HG03575 (cell line): ENCODE results near the gene PTRH2.

Experiments
- ATAC-seq: cut with Tn5 transposase; IDR thresholded peaks from one replicate; pipeline ENCODE4 v1.9.1; 2021; ENCODE audit not compliant: unreplicated experiment, insufficient number of reproducible peaks, low FRiP score; ENCODE audit errors: extremely low read depth

The PTRH2 gene

GRCh38 chr17:59723607-59724006 is 16.4 kb upstream of the PTRH2 start:
- no peak for ATAC-seq

GRCh38 chr17:59723041-59723440 is 15.8 kb upstream of the PTRH2 start:
- no peak for ATAC-seq

DNA sequence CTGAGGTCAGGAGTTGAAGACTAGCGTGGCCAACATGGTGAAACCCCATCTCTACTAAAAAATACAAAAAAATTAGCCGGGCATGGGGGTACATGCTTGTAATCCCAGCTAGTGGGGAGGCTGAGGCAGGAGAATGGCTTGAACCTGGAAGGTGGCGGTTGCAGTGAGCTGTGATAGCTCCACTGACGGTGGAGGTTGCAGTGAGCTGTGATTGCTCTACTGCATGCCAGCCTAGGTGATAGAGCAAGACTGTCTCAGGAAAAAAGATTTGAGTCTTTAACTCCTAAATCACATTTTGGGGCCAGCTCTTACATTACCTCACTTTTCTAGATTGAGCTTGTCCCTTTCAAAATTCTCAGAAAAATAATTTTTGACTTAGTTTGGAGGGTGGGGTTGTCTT is 15.4 kb upstream of the PTRH2 start:
- ATAC-seq, result no peak

- no peak for ATAC-seq
Observed at GRCh38 chr17:59719526-59719925, 12.3 kb upstream of the PTRH2 start.

DNA sequence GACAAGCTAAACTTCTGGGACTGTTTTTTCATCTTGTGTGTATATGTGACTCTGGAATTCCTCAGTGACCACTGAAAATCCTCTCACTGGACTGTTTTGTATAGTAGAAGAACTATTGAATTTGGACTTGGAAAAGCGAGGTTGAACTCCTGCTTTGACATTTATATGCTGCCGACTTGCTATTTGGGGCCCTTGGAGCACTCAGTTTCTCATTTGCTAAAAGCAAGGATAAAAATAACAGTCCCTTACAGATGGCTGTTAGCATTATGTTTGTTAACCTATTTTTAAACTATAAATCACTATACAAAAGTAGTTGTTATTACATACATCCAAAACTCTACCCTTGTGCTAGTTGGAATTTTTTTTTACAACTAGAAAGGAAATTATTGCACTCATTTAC is 9.2 kb upstream of the PTRH2 start:
- ATAC-seq, result no peak

GRCh38 chr17:59714255-59714654 is 7.0 kb upstream of the PTRH2 start:
- ATAC-seq, result no peak

DNA sequence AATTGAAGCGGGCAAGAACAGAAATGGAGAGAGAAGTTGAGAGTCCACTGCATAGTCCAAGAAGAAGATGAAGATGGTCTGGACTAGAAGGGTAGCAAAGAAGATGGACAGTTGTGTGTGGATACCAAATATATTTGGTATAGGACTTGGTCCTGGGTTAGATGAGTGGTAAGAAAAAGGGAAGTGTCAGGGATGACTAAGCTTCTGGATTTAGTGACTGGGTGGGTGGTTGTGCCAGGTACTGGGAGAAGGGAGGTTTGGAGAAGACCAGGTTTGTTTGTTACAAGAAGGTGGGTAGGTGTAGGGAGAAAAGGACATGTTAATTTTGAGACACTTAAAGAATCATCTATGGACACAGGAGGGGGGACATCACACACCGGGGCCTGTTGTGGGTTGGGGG is 5.6 kb upstream of the PTRH2 start:
- ATAC-seq, result no peak

DNA sequence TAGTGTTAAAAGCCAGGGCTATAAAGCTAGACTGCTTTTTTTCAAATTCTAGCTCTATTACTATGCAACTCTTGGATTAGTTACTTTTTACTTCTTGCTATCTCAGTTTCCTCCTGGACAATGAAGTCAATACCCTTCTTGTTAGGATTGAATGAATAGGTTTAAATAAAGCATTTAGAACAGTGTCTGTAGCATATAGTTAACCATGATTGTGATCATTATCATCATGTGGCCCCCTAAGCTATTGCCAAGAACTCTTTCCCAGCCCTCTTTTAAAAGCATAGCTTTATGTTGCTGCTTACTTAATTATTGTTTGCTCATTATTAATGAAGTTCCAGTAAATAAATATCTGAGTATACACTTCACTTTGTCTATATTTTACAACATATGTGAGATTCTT is 4.7 kb upstream of the PTRH2 start:
- no peak for ATAC-seq

DNA sequence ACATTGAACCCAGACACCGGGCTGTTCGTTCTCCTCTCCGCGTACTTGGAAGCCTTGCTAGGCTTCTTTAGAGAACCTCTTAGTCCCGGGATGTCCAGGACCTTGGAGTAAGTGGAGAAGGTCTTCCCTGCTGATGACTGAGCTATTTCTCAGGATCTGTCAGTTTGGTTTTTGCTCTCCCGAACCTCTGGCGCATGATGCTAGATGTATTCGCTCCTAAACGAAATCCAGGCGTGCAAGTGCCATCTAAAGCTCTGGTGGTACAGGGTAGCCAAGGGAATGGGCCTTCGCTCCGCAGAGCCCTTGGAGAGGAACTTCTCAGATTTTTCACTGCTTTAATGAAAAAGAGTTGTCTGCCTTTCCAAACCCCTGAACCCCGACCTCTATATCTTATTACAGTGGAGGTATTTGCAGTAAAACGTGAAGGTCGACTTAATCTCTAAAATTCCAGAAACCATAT is 771 bp upstream of the PTRH2 start:
- no peak for ATAC-seq

DNA sequence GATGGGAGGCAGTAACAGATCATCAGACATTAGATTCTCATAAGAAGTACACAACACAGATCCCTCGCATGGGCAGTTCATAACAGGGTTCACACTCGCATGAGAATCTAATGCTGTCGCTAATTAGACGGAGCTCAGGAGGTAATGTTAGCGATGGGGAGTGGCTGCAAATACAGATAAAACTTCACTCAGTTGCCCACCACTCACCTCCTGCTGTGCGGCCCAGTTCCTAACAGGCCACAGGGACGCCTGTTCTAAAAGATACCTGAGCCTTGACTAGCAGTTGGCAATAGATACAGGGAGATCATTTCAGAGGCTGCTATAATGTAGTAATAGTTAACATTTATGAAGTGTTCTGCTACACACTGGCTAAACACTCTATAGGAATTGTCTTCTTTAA is 4.9 kb downstream of the PTRH2 start:
- no peak for ATAC-seq

- ATAC-seq, result no peak
Observed at GRCh38 chr17:59699786-59700185, 7.4 kb downstream of the PTRH2 start.

GRCh38 chr17:59699218-59699617 is 8.0 kb downstream of the PTRH2 start:
- ATAC-seq, result no peak

DNA sequence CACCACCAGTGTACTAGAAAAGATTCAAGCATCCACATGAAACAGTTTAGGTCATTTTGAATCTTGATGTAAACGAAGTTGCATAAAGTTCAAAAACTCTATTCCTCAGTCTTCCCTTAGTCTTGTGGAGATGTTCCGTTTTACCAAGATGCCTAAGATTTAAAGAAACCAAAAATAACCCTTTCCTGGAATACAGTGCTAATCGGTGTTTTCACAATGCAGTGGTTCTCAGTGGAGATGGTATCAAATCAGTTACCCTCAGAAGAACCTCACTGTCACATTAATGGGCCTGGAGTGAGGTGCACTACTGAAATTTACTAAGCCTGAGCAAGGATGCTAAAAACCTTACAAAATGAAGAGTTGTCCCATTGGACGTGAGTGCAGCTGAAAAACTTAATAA is 9.1 kb downstream of the PTRH2 start:
- ATAC-seq, result no peak

DNA sequence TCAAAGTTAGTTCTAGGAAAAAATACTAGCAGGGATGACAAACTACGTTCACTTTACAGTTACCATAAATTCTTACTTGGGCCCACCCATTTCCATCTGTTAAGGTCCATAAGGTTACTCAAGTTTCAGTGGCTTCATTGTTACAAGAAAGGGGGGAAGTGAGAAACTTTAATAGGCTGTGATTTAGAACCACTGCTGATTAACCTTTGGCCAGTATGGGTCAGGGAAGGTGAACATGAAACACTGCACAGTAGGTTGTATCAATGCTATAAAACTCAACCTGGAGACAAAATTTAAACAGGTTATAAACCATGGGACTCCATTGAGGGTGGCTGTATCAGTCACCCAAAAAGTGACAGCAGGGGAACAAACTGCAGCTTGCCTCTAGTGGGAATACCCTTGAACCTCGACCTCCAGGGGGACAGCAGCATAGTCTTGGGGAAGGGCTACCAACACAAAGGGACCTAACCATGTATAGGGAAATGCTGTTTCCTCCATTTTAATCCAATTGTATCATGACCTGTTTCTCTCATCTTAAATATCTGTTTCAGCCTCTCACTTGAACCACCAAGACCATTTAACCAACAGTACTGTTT is 10.4 kb downstream of the PTRH2 start:
- no peak for ATAC-seq

DNA sequence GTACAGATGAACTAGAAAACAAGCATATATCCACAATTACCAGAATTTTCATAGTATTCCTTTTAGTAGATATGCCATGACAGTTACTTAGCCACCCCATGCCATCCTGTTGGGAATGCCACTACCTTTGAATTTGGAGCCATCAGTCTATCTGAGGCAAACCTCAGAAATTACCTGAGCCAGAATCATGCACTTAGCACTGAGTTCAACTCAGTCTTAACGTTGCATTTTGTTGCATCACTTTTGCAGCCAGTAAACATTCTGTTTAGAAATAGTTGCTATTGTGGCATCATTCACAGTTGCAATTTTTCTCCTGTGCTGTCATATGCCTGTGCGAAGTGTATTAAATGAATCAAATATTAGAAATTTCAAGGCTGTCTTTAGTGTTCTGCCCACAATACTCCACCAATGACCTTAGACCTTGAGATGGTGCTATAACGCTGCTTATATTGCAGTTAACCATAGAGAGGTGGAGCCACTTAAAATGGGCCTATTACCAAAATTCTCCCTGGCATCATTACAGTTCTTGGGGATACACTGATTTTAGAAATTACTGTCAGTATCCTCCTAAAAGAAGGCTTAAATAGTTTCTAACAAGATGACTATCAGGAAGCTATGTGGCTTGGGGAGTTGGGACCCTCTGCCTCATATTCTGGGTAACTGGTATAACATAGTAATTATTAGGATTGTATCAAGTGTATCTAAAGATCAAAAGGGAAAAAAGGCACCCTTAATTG is 11.1 kb downstream of the PTRH2 start:
- no peak for ATAC-seq

DNA sequence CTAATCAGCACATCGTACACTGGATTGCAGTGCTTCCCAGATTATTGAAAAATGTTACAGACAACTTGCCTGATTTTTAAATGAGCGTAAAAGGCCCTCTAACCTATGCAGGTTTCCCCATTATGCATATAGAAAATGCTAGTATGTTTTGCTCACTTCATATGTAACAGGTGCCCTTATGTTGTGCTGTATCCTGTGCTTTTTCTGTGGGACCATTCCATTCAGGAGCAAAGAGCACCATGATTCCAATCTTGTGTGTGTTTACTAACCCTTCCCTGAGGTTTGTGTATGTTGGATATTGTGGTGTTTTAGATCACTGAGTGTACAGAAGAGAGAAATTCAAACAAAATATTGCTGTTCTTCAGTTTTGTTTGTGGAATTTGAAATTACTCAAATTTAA is 12.9 kb downstream of the PTRH2 start:
- no peak for ATAC-seq

DNA sequence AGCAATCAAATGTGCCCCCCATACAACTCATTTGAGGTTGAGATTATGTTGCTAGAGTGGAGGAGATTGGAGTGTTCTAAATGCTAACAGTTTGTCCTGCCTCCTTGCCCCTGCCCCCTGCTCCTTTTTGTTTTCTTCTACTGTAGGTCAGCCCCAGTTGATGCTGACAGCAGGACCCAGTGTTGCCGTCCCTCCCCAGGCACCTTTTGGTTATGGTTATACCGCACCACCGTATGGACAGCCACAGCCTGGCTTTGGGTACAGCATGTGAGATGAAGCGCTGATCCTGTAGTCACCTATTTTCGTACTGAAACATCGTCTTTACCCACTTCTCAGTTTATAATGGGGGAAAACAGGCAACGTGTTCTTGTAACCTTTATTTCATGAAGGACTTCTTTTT is 13.6 kb downstream of the PTRH2 start:
- no peak for ATAC-seq

GRCh38 chr17:59688496-59688895 is 18.7 kb downstream of the PTRH2 start:
- ATAC-seq, result no peak

DNA sequence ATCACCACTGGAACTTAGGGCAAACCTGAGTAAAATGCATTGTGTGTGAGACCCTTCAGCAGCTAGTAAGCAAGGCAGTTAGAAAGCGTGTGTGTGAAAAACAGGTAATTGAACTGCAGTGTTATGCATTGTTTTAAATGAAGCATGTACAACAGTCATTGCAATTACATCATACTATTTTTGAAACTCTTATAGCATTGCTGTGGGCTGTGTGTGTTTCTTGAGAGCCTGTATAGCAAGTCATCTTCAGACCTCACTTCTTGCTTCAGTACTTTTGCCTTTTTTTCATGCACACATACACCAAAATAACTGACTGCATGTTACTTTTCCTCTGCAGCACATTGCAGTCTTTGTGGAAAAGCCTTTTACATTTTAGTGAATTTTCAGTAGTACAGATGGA is 19.2 kb downstream of the PTRH2 start:
- ATAC-seq, result no peak

GRCh38 chr17:59684967-59685366 is 22.3 kb downstream of the PTRH2 start:
- ATAC-seq, result no peak

DNA sequence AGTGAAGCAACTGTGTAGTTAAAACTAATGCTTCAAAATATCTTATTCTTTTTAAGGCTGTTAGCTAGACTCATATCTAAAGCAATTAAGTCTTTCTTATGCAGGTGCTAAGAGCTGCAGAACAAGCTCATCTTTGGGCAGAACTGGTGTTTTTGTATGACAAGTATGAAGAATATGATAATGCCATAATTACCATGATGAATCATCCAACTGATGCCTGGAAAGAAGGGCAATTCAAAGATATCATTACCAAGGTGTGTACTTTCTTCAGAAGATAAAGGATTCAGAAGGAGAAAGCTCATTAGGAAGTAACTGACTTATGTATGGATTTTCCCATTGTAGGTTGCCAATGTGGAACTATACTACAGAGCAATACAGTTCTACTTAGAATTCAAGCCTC is 23.9 kb downstream of the PTRH2 start:
- no peak for ATAC-seq
